Kidney capillary endothelial cell (primary cell): ENCODE data around the gene ZSCAN32.

ENCODE experiments used
- DNase-seq: peaks from one replicate; pipeline ENCODE4 v3.0.0-alpha.2; 2018; ENCODE audit warnings: low spot score

Gene ZSCAN32

GRCh38 chr16:3356118-3356517 lies 44.7 kb downstream of the ZSCAN32 start:
- no peak for DNase-seq

- no peak for DNase-seq
Observed at GRCh38 chr16:3355589-3355988, 45.2 kb downstream of the ZSCAN32 start, which contains the start of gene OR2C1. OR2C1 (plus strand) TSS chr16:3355889; CDS start chr16:3355941, 52 bp downstream.

- DNase-seq, result no peak
Observed at GRCh38 chr16:3349175-3349574, 51.6 kb downstream of the ZSCAN32 start.

GRCh38 chr16:3348547-3349167 lies 52.1 kb downstream of the ZSCAN32 start:
- no peak for DNase-seq

GRCh38 chr16:3347586-3347985 lies 53.2 kb downstream of the ZSCAN32 start:
- no peak for DNase-seq

- DNase-seq, result no peak
Observed at GRCh38 chr16:3346041-3346440, 54.8 kb downstream of the ZSCAN32 start.
